ENCODE results near the gene MCAM.

The MCAM gene

GRCh38 chr11:119309411-119309810 is 7.5 kb downstream of the MCAM start:
- DNase-seq (ENCODE audit: low read depth in 3 of 3): no peak

- DNase-seq (ENCODE audit: low read depth in 3 of 3): no peak
These were observed 9.0 kb downstream of the MCAM start for GRCh38 chr11:119307974-119308373.

GRCh38 chr11:119307219-119307618 is 9.7 kb downstream of the MCAM start:
- DNase-seq (ENCODE audit: low read depth in 3 of 3): no peak

- DNase-seq (ENCODE audit: low read depth in 3 of 3): no peak
These were observed 10.5 kb downstream of the MCAM start for GRCh38 chr11:119306373-119306890.

- no peak for DNase-seq (ENCODE audit: low read depth in 3 of 3)
These were observed 11.2 kb downstream of the MCAM start for GRCh38 chr11:119305556-119306372.

GRCh38 chr11:119303227-119303718 is 13.7 kb downstream of the MCAM start:
- DNase-seq (ENCODE audit: low read depth in 3 of 3): no peak

GRCh38 chr11:119300198-119300964 is 16.5 kb downstream of the MCAM start:
- no peak for DNase-seq (ENCODE audit: low read depth in 3 of 3)

- no peak for DNase-seq (ENCODE audit: low read depth in 3 of 3)
These were observed 17.5 kb downstream of the MCAM start for GRCh38 chr11:119299416-119299815.

- no peak for DNase-seq (ENCODE audit: low read depth in 3 of 3)
These were observed 18.2 kb downstream of the MCAM start for GRCh38 chr11:119298726-119299125.

- no peak for DNase-seq (ENCODE audit: low read depth in 3 of 3)
These were observed 19.0 kb downstream of the MCAM start for GRCh38 chr11:119297938-119298337.

- DNase-seq (ENCODE audit: low read depth in 3 of 3): no peak
These were observed 21.8 kb downstream of the MCAM start for GRCh38 chr11:119295178-119295577.

GRCh38 chr11:119293461-119293860 is 23.5 kb downstream of the MCAM start:
- no peak for DNase-seq (ENCODE audit: low read depth in 3 of 3)

GRCh38 chr11:119290894-119291497 is 25.9 kb downstream of the MCAM start:
- no peak for DNase-seq (ENCODE audit: low read depth in 3 of 3)

- no peak for DNase-seq (ENCODE audit: low read depth in 3 of 3)
These were observed 28.7 kb downstream of the MCAM start for GRCh38 chr11:119288219-119288618.

GRCh38 chr11:119285431-119285830 is 31.5 kb downstream of the MCAM start:
- DNase-seq (ENCODE audit: low read depth in 3 of 3): no peak

GRCh38 chr11:119284344-119285157 is 32.4 kb downstream of the MCAM start:
- no peak for DNase-seq (ENCODE audit: low read depth in 3 of 3)

- no peak for DNase-seq (ENCODE audit: low read depth in 3 of 3)
These were observed 34.4 kb downstream of the MCAM start for GRCh38 chr11:119282495-119282894.

- DNase-seq (ENCODE audit: low read depth in 3 of 3): no peak
These were observed 39.3 kb downstream of the MCAM start for GRCh38 chr11:119277660-119278059.

- no peak for DNase-seq (ENCODE audit: low read depth in 3 of 3)
These were observed 43.2 kb downstream of the MCAM start for GRCh38 chr11:119273721-119274120.

GRCh38 chr11:119267645-119268044 is 49.3 kb downstream of the MCAM start:
- no peak for DNase-seq (ENCODE audit: low read depth in 3 of 3)

GRCh38 chr11:119266517-119267255 is 50.2 kb downstream of the MCAM start:
- DNase-seq (ENCODE audit: low read depth in 3 of 3): no peak

All from stimulated activated CD4-positive, alpha-beta T cell treated with anti-CD3 and anti-CD28 coated beads, TNF-alpha, amount 100 ng/mL, for 24 hours (primary cell).